ENCODE data around the gene NECTIN1.
A peak's percentile ranks its signal among the peaks of the same experiment; 100 is the strongest.

Gene NECTIN1, protein sequence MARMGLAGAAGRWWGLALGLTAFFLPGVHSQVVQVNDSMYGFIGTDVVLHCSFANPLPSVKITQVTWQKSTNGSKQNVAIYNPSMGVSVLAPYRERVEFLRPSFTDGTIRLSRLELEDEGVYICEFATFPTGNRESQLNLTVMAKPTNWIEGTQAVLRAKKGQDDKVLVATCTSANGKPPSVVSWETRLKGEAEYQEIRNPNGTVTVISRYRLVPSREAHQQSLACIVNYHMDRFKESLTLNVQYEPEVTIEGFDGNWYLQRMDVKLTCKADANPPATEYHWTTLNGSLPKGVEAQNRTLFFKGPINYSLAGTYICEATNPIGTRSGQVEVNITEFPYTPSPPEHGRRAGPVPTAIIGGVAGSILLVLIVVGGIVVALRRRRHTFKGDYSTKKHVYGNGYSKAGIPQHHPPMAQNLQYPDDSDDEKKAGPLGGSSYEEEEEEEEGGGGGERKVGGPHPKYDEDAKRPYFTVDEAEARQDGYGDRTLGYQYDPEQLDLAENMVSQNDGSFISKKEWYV

DNA sequence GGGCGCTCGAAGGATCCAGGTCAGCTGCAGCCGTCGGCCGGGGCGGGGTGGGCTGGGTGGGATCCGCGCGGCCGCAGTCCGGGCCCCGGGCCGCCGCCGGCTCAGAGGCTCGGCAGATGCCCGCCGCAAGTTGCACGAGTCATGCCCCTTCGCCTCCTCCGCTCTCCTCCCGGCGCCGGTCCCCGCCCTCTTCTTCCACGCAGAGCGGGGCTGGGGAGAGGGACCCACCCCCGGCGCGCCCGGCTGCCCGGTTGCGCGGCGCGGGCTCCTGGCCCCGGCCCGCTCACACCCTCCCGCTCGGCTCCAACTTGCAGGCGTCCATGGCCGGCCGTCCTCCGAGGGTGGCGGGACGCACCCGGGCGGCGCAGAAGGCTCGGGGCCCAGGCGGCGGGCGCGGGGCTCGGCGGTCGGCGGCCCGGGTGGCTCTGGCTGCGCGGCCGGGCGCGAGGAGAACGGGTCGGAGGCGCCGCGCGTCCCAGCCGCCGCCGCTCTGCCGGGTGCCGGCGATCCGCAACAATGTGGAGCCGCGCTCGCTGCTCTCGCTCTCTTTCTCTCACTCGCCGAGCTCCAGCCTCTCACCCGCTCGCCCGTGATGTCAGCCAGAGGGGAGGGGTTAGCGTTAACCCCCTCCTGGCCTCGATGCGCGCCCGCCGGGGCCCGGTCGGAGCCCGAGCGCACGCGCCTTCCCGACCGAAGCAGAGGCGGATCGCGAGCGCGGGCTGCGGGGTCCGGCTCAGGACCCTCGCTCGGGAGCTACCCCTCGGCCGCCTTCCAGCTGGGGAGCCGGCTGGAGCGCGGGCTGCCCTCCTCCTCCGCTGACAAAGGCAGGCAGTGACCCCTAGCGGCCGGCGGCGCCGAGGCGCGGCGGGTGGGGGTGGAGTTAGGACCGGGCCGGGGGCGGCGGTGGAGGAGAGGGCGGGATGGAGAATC is at the start of gene NECTIN1:
Gene NECTIN1, minus strand, starts transcription at position 550 of the 930 bp plus-strand sequence. CDS start 647 bp downstream, outside the sequence.
- DNase-seq: peak; percentile 97

- no peak for DNase-seq
Observed at GRCh38 chr11:119778391-119779194, 49.6 kb upstream of the NECTIN1 start.

DNA sequence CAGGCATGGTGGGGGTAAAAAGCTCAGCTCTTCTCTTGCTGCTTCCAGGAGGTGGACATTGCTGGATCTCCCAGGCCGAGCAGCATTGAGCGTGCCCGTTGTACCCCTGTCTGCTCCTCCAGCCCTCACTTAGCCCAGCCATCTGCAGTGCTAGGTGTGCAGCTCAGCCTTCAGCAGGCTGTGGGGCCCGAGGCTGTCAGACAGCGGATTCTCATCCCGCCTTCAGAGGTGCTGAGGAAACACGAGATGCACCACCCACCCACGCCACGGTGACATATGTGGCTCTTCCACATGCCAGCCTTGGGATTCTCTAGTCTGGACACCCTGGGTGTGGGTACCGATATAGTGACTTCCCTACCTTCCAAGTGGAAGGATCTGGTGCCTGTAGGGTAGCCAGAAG is 48.9 kb upstream of the NECTIN1 start:
- DNase-seq: no peak

DNA sequence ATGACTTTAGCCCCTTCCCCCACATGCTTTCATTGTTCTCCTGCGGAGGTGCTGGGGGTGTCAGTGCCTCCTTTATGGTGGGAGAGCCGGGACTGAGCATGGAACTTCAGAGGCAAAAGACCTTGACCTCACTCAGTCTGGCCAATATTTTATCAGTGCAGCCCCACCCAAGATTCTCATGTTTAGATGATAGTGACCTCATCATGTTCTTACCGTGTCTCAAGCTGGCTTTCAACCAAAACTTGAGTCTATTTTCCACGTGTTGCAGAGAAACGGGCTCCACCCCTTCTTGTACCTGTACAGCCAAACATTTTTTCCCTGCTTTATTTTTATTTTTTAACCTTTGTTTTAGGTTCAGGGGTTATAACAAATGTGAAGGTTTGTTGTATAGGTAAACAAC is 47.7 kb upstream of the NECTIN1 start:
- DNase-seq: no peak

GRCh38 chr11:119776031-119776636 is 47.1 kb upstream of the NECTIN1 start:
- DNase-seq: no peak

- DNase-seq: no peak
Observed at GRCh38 chr11:119774172-119774763, 45.3 kb upstream of the NECTIN1 start.

DNA sequence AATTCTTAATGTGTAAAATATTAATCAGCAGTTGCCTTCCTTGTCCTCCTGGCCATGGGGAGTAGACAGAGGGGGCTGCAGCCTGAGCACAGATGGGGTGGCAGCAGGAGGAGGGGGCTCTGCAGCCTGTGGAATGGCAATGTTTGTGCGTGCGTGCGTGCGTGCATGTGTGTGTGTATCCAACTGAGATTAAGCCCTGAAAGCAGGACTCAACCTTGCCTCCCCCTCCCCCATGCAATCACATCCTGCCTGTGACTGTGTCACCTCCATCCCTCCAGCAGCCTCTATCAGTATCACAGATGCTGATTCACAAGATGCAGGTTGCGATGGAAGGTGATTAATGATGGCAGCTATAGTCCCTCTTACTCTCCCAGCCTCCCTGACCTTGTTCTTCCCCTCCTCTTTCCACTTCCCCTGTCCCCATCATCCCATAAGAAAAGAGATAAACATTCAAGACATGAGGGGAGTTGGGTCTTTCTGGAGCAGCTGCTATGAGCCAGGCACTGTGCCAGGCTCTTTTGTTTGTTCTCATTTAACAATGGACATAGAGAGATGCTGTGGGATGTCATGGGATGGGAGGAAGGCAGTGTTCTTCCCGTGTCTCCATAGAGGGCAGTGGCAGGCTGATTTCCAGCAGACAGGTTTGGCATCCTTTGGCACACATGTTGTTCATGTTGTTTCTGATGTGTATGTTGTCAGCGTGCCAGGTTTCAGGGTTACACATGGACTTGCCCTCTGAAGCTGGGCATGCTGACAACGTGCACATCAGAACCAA is 43.8 kb upstream of the NECTIN1 start:
- no peak for DNase-seq

DNA sequence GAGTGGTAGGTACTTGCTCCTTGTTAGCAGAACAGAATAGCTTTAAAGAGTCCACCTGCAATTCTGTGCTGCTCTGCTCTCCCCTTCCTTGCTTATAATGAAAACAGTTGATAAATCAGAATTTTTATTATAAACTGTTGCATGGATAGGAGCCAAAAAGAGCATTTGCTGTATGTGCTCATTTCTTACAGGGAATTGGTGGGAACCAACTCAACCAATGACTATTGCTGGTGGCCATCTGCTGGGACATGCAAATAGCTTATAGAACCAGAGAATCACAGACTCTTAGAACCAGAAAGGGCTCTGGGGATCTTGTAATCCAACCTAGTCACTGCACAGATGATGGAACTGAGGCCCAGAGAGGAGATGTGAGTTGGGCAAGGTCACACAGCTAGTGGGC is 43.1 kb upstream of the NECTIN1 start:
- no peak for DNase-seq

DNA sequence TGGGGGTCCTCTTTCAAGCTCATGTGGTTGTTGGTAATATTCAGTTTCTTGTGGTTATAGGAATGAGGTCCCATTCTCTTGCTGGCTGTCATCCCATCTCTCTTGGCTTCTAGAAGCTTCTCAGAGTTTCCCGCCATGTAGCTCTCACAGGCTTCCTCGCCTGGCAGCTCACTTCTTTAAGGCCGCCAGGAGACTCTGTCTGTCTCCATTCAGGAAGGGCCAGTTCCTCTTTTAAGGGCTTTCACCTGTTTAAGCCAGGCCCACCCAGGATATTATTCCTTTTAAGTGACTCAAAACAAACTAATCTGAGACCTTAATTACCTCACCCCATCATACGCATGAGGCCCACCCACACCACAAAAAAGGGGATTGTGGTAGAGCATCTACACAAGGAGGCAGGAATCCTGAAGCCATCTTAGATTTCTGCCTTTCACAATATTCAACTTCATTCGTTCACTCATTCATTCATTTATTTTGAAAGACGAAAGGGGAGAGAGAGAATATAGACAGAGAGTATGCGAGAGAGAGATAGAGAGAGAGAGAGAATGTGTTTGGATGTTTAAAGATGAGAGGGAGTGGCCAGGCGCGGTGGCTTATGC is 42.3 kb upstream of the NECTIN1 start:
- DNase-seq: no peak

GRCh38 chr11:119765628-119766027 is 36.6 kb upstream of the NECTIN1 start:
- no peak for DNase-seq

- peak; percentile 82 for DNase-seq
Observed at GRCh38 chr11:119764108-119764868, 35.3 kb upstream of the NECTIN1 start.

- no peak for DNase-seq
Observed at GRCh38 chr11:119763071-119763728, 34.2 kb upstream of the NECTIN1 start.

DNA sequence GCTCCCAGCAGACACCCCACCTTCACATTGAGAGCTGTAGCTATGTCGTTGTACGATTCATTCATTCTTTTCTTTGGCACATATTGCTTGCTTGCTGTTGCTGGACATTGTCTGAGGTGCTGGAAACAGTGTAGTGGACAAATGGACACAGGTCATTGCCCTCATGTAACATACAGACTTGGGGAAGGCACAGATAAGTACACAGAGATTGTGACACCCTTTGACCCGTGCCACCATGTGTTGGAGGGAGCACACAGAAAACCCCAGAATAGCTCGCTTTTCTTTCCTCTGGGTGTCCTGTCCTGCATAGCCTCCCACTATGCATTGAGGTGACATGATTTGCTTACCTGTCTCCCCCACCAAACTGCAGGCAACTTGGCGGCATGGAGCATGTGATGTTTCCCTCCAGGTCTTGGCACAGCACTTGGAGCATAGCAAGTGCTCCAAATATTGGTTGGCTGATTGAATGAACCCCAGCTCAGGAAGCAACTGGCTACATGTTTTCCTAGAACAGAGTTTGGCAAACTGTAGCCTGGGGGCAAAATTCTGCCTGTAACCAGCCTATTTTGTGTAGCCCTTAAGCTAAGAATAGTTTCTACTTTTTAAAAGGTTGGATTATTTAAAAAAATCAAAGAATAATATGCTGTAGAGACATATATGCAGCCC is 30.9 kb upstream of the NECTIN1 start:
- no peak for DNase-seq

DNA sequence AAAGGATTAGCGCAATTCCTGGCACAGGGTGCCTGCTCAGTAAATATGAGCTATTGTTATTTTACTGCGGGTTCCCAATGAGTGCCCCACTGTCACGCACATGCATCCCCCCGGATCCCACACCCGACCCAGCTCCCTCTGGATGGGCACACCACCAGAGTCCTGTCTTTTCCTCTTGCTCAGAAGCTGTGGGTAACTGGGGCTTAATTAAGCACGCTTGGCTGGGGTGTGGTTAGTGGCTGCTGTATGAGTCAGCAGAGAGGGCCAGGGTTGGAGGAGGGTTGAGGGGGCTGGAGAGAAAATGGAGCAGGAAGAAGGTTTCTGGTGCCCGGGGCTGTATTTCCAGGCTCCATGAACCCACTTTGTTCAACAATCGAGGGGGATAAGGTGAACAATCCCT is 30.3 kb upstream of the NECTIN1 start:
- DNase-seq: peak; percentile 87

- DNase-seq: no peak
Observed at GRCh38 chr11:119758291-119758690, 29.3 kb upstream of the NECTIN1 start.

- DNase-seq: no peak
Observed at GRCh38 chr11:119757378-119757777, 28.4 kb upstream of the NECTIN1 start.

DNA sequence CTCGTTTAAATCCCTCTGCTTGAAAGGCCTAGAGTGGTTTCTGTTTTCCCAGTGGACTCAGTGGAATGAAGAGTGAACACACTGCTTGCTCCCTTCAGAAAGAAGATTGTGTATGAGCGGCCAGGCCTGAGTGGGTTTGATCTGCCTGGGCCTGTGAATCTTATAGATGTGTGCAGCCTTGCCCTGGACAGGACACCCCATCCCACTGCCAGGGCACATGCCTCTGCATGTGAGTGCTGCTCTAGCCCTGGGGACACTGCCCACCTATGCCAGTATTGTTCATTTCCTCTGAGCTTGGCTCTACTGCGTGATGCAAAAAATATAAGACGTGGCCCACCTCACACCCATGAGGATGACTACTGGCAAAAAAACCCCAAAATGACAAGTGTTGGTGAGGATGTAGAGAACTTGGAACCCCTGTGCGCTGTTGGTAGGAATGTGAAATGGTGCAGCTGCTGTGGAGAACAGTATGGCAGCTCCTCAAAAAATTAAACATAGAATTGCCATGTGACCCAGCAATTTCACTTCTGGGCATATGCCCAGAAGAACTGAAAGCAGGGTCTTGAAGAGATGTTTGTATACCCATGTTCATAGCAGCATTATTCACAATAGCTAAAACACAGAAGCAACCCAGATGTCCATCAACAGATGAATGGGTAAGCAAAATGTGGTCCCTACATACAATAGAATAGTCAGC is 27.3 kb upstream of the NECTIN1 start:
- no peak for DNase-seq
